ENCODE measurements around the gene FOXP1.

Gene FOXP1

DNA sequence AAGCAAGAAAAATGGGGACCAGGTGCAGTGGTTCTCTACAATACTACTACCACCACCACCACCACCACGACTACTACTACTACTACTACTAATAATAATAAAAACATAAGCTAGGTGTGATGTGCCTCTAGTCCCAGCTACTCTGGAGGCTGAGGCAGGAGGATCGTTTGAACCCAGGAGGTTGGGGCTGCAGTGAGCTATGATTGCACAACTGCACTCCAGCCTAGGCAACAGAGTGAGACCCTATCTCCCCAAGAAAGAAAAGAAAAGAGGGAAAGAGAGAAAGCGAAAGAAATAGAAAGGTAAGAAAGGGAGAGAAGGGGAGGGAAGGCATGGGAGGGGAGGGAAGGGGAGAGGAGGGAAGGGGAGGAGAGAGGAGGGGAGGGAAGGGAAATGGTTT is 350.6 kb downstream of the FOXP1 start:
- no peak for DNase-seq (ENCODE audit: low spot score)

DNA sequence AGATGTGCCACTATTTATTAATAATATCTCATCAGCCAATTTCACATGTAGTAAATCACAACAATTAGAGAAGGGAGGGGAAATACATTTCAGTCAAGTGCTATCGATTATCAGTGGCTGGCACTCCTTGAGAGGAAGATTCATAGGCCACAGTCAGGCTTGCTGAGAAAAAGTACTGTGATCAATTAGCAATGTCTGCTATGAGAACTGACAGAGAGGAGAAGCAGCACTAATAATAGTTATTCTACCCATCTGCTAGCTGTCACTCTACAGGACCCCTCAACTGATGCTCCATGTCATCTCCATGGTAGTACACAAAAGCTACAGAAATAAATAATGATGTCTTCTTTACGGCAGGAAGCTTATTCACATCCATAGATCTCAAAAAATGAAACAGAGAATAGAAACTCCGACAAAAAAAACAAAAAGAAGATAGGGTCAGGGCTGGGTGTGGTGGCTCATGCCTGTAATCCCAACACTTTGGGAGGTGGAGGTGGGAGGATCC is 351.3 kb downstream of the FOXP1 start:
- no peak for DNase-seq (ENCODE audit: low spot score)

DNA sequence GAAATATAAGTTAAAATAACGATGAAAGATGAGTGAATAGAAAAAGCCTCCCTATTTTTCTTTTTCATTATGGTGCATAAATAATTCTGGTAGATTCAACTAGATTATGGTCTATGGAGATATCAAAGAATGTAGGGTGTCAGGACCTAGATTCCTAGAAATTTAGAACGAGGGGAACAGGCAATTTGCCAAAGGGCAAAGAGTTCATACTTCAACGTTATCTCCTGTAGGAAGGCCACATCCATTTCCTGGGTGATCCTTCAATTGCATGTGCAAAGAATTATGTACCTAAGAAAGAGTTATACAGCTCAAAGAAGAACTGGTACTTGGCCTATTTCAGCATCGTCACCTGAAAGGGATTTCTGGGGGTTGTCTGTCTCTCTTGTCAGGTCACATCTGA is 351.8 kb downstream of the FOXP1 start:
- DNase-seq (ENCODE audit: low spot score) = no peak

DNA sequence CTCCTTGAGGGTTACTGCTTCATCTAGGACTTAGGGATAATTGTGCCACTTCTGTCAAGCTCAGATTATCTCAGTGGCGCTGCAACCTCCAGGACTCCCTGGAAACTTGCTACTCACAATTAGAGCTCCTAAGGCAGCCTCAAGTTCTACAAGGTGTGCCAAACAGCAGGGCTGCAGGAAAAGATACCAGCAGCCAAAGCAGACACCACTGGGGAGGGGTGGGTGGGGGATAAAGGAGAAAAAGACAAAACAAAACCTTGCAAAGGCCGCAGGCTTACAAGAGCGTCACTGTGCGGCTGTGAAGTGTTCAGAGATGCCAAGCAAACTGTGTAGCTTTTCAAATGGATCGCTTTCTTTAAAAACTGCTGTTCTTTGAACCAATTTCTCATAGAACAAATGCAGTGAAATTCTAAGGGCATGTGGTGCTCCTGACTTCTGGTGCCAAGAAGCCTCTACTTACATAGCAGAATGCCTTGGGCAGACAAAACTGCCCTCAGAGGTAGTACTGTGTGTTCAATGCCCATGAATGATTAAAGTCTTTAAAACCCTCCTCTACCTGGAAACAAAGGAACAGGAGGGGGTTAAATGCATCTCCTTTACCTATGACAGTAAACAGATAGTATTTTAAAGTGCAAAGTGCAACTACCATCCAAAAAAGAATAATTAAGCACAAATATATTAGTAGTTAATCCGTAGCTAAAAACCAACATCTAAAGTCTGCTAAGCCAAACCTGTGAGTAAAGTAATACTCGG is 353.4 kb downstream of the FOXP1 start:
- no peak for DNase-seq (ENCODE audit: low spot score)

DNA sequence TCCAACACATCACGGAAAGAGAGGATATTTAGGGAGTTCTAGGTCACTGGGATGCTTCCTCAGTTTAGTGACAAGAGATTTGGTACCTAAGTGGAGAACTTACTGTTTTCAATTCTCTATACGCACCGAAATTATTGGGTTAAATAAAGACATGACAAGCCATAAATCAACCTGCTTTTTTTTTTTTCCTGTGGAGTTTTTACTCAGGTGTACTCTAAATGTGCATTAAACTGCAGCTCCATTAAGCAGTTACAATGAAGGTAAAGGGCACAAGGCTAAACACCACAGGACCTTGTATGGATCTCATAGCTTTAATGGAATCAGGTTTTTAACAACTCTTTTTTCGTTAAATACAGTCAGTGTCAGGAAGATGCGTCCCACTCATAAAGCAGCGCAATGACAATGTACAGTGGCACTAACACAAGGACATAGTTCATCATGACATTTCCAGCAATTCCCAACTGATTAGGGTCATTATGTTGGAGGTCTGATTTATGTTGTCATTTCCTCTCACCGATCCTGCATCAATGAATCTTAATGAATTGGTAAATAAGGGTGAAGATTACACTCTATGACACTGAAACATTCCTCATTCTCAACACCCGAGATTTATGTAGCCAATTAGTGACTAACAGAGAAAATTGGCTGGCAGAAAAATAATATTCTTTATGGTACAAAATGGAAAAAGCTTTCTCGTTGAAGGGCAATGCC is 355.2 kb downstream of the FOXP1 start:
- no peak for DNase-seq (ENCODE audit: low spot score)

DNA sequence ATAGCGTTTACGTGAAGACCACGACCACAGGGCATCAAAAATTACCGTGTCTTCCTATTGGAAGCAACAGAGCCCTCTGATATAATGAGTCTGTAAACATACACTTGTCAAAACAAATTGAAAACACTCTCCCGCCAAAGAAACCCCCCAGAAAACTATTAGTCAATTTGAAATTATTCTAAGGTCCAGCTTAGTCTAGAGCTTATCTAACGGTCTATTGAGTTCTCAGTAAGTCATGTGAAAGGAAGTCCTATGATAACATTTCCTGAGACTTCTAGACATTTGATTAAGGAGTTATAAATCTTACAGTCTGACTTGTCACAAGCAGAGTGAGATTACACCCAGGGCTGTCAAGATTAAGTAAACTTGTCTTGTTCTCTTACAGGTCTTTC is 356.3 kb downstream of the FOXP1 start:
- no peak for DNase-seq (ENCODE audit: low spot score)

DNA sequence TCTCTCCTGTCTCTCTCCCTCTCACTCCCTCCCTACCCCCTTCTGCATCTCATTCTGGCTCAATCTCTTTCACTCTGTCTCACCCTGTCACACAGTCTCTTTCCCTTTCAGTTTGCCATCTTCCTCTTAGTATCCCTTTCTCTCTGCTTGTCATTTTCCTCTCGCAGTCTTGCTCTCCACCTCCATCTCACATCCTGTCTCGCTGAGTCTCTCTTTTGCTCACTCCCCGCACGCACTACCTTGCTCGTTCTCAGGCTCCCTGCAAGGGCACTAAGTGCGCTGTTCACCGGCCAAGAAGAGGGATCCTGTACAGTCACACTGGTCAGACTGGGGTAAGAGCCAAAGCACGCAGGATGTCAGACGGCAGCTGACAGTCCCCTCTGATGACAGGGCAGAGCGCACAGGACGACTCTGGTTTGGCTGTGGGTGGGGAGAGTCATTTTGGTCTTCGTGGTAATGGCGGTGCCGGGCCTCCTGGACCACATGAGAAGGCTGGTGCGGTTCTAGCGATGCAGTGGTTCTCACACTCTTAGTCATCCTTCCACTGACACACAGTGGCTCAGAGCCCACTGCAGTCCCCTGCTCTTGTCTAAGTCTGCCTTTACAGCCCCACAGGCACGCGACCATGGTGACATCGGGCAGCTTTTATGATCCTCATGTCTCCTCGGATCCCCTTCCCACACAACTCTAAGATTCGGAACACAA is 356.8 kb downstream of the FOXP1 start:
- no peak for DNase-seq (ENCODE audit: low spot score)

DNA sequence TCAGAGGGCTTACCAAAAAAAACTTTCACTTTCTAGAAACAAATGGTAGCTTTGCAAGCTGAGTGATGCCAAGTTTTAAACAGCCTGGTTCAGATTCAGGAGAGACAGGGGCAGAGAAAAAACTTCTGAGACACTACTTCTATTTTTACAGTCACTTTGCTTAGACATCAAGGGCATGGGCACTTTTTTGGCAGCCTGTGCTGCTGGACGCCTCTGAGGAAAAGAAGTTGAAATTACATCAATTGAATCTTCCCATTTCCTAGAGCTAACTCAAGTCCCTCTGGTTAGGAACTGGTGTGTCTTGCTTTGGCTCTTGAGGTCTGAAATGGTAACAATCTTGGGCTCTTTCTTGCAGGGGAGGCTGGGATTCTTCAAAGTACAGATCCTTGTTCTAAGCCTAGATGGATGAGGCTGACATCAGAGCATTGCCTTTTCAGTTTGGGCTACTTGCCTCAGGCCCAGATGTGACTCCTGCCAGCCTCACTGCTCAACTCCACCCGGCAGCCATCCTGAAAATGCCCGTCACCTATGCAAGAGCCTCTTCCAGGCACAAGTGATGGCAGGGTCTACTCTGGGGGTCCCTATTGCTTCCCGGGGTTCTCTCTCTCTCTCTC is 357.5 kb downstream of the FOXP1 start:
- DNase-seq (ENCODE audit: low spot score) = no peak

DNA sequence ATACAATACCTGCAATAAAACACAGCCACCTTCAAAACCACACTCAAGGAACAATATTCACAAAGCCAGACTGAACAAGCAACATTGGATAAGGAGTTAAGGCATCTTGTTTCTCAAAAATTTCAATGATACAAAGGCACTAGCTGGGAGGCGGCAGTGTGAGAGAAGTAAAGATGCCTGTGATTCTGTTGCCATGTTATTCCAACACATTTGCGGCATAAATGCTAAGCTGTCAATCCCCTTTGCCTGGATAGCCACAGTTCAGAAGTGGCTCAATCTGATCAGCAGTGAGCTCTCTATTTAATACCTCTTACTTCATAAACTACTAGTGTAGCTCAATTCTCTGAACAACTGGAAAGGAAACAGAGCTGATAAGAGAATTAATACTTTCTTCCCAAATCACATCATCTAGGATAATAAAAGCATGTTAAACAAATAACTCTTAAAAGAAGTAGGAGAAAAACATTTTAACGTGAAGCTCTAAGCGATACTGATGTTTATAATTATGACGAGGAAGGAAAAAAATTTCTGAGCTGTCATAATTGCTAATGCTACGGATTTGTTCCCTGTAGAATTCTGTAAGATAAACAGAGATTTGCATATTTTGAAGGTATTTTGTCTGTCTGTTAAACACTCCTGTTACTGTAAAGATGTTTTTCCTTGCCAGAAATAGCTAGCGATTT is 358.4 kb downstream of the FOXP1 start:
- no peak for DNase-seq (ENCODE audit: low spot score)

DNA sequence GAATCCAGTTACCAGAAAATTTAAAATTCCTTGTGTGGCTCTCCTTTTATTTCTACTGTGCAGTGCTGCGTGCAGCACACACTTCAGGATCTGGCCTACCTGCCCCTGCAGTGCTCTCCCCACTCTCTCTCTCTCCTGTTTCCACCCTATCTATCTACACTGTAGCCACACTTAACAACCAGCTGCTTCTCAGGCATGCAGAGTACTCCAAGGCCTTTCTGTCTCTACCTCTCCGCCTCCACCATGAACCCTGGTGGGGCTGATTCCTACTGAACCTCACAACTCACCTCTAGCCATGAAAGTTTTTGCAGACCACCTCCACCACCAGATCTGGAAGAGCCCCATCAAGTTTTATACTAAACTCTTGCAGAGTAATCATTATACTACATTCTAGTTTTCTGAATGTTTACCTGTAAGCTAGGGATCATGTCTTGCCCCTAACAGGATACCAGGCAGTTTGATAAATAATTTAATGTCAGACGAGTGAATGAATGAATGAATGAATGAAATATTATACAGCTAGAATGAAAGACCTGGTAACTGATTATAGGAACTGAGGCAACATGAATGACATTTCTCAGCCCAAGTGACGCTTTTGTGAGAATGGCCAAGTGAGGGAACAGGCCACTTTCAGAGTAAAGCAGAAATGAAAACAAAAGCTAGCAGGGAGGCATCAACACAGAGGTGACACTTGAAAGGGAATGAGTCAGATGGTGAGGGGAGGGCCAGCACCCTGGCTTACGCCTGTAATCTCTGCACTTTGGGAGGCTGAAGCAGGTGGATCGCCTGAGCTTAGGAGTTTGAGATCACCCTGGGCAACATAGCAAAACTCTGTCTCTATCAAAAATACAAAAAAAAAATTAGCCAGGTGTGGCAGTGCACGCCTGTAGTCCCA is 363.5 kb downstream of the FOXP1 start:
- no peak for DNase-seq (ENCODE audit: low spot score)

DNA sequence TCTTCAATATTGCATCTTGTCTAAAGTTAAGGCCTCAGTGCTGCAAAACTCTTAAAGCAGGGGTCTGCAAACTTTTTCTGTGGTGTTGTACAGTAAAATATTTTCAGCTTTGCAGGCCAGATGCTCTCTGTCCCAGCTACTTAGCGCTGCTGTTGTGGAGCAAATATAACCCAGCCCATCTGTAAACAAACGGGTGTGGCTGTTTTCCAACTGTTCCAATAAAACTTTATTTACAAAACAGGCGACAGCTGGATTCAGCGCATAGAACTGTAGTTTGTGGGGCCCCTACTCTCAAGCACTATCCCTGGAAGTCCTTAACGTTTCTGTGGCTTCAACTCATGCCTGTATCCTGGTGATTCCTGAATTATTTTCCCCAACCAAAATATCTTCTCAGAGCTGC is 365.0 kb downstream of the FOXP1 start:
- no peak for DNase-seq (ENCODE audit: low spot score)

DNA sequence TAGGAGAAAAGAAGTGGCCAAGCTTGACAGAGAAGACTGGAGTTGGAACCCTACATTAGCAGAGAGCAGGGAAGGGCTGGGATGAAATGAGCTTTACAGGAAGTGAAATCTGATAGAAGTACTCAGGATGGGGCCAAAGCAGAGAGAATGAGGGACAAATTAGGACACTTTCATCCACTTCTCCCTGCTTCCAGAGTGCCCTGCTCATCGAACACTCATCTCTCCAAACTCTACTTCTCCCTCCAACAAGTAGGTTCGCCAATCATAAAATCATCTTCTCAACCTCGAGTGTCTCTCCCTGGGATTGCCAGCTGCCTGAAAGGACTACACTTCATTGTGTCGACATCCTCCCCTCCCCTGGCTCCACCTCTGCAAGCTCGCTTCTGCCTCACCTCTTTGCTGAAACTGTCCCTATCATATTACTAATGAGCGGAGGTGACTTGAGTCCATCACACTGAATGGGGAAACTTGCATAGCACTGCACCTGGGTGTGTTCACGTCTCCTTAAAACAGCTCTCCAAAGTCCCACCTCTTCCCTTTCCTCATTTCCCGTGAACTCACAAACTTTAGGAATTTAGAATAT is 365.8 kb downstream of the FOXP1 start:
- DNase-seq (ENCODE audit: low spot score) = no peak

DNA sequence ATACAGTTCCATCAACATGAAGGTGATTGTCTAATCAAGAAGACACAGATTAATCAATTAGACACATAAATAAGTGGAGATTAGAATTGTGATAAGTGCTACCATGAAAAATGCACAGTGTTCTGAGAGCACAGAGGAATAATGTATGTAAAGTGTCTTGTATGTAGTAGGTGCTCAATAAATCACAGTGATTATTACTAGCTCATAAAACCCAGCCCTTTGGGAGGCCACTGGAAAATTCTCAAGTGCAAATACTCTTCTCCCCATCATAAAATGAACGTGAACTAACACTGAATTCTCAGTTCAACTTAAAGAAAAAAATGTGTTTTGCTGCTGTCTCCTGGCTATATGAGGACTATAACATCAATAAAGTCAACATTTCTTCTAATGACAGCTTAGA is 368.2 kb downstream of the FOXP1 start:
- DNase-seq (ENCODE audit: low spot score) = no peak

DNA sequence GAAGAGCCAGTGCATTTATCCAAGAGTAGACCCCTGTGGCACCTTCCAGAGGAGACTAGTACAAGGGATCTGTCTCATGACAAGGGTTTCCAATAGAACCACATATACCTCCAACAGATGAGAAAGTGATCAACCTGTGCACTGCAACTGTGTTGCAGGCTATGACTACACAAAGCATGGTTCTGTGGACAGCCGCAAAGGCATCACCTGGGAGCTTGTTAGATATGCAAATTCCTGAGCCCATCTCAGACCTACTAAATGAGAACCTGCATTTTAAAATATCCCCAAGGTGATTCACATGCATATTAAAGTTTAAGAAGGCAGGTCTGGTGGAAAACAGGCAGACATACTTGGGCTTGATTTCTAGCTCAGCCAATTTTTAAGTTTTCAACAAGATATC is 368.7 kb downstream of the FOXP1 start:
- DNase-seq (ENCODE audit: low spot score) = no peak

DNA sequence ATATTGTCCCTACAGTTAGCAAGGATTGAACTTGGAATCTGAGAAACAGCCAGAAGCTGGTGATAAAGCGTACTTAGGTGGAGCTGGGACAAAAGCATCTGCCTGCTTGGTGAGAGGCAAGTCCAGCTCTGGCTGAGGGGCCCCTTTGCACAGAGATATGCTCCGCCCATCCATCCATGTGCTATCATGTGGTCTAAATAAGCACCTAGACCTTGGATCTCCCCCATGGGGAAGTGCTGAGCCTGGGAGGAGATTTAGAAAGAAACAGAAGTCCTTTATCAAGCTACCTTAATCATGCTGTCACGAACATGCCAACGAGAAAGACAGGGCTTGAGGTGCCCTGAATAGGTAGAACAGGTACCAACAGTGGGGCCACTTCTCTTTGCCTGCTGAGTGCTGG is 369.5 kb downstream of the FOXP1 start:
- no peak for DNase-seq (ENCODE audit: low spot score)

DNA sequence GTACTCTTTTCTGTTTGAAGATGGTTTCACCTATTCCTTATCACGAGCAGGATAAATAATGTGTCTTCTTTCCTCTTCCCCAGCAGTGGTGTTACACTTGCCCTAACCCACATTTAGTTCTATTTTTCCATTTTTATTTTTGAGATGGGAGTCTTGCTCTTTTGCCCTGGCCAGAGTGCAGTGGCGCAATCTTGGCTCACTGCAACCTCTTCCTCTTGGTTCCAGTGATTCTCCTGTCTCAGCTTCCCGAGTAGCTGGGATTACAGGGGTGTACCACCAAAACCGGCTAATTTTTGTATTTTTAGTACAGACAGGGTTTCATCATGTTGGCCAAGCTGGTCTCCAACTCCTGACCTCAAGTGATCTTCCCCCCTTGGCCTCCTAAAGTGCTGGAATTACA is 372.4 kb downstream of the FOXP1 start:
- no peak for DNase-seq (ENCODE audit: low spot score)

DNA sequence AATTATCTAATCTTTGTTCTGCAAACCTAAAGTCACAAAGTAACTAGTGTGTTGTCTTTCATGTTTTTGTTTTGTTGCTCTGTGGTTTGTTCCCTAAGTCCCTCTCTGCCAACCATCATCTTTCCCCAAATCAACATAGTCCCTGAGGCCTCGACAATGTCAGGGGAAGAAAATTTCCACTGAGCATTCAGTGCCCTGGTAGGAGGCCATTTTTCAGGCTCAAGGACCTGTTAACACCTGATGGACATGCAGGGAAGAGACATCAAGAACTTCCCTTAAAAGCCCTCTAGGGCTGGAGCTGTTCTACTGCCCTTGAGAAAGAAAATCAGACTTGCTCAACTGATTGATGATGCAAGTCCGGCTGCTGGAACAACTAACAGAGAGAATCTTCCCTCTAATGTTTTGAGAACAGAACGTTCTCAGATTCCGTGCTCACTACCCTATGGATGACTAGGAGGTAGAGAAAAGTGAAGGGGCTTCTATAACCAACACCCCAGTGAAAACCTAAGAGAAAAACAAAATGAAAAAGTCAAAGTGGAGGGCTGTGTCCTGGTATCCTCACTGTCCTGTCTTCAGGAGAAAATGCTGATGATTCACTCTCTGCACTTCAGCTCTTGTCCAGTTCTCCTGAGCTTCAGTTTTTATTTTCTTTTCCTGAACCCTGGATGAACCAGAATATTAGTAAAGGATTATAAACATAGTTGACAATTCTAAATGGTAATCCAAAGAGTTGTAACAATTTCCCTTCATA is 373.1 kb downstream of the FOXP1 start:
- no peak for DNase-seq (ENCODE audit: low spot score)

DNA sequence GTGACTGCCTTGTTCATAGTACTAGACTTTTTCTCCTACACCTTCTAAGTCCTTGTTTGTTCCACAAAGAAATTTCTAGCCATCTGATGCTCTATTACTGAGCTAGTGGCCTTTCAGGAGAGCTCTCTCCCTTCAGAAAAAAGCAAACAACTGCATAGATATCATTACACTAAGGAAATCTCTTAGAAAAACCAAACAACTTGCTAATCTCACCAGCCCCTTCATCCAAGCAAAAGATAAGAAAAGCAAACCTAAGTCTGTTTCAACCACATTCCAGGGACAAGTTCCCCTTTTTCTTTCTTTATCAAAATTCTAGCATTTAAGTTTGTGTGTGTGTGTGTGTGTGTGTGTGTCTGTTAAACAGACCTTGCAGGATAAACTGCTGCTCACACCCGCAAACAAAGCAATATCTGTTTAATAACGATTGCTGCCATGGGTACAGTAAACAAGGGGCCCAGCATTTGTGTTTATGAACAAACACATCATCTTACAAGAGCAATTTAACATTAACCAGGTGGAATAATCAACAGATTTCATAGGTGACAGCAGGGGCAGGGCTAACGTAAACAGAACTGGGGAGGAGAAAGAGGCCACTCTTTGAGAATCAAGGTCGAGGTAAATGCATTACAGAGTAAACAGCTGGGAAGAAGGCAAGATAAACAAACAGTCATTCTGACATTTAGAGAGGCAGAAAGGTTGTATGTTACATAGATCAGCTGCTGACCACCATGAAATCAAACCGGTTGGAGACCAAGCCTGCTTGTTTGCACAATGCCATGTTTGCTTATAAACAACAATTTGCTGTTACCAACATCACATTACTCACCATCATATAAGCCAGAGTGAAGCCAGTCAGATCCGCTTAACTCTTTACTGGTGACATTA is 375.1 kb downstream of the FOXP1 start:
- peak; percentile 12 for DNase-seq (ENCODE audit: low spot score)

DNA sequence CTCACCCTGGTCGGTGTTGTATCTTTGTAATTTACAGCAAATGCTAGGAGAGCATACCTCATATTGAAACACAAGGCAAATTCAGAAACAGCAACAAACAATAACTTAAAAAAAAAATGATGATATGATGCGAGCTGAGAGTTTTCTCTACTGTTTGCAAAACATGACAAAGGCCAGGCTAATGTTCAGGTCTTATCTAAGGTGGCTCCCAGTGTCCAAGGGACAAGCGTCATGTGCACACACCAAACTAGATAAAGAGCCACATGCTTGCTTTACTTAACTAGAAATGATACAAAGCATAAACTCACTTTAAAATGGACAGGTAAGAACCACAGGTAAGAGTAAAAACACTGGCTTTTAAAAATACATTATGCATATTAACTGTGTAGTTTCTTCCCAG is 375.9 kb downstream of the FOXP1 start:
- no peak for DNase-seq (ENCODE audit: low spot score)

Measured in LoVo (cell line).